Measurements from ENCODE around the gene TENM4. TPM values are rescaled to one million over a fixed set of nuclear protein-coding genes. Genes with fewer than 3 reads are reported as not detected.

The TENM4 gene
- total RNA-seq, 4 donors from 2014 or later, result 0.02 to 0.82 (median 0.23) TPM

DNA sequence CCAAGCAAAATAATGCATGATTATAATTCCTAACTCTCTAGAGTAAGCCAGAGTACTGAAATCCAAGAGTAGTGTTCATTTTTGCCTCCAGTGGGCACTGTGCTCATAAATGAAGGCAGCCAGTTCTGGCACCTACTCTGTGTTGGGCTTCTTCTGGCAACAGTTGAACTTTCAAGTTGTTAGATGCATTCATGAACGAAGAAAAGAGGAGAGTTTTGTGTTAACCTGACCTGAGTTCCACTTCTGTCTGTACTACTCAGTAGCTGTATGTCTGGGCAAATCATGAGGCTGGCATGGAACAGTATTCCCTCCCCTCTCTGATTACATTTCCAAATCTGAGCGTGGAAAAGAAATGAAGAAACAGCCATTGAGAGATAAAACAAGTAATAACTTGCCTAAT, 20.3 kb upstream of the TENM4 start:
- Histone ChIP-seq H3K36me3 (no peaks in the 10 kb centered on the region), H3K27me3 (no peaks in the 10 kb centered on the region), H3K4me3 (no peak overlapping the region), H3K4me1 (no peaks in the 10 kb centered on the region), H3K9me3 (no peaks in the 10 kb centered on the region), H3K27ac (no peak overlapping the region)
- no peak for ATAC-seq
- no peak for DNase-seq
- TF ChIP-seq, protein P1, sequence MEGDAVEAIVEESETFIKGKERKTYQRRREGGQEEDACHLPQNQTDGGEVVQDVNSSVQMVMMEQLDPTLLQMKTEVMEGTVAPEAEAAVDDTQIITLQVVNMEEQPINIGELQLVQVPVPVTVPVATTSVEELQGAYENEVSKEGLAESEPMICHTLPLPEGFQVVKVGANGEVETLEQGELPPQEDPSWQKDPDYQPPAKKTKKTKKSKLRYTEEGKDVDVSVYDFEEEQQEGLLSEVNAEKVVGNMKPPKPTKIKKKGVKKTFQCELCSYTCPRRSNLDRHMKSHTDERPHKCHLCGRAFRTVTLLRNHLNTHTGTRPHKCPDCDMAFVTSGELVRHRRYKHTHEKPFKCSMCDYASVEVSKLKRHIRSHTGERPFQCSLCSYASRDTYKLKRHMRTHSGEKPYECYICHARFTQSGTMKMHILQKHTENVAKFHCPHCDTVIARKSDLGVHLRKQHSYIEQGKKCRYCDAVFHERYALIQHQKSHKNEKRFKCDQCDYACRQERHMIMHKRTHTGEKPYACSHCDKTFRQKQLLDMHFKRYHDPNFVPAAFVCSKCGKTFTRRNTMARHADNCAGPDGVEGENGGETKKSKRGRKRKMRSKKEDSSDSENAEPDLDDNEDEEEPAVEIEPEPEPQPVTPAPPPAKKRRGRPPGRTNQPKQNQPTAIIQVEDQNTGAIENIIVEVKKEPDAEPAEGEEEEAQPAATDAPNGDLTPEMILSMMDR (IDR thresholded peaks at IDR 0.05 in 4 of 5, conservative IDR thresholded peaks at IDR 0.05 in 1 of 5), result no peak
- intact Hi-C loops (cut with DNase I; ENCODE audit: low total_unique reads), result no loop called here
- in situ Hi-C loops (cut with MboI; ENCODE audit: low sequenced_read_pairs in 4 of 4), result no loop called here

DNA sequence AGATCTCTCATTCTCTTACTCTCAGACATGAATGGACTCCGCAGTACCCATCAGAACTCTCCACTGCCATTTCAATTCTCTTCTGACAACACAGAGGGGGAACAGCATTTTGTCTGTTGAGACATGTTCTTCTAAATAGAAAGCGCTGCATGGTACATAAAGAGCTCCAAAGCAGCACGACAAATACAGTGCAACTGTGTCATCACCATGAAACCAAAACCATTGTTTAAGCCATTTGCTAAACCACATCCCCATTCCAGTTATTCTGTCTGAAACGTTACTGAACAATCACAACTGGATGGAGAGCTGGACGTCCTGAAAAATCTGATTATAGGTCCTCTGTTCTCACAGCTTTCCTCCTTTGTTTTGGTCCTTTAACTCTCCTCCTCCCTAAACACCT, 17.9 kb upstream of the TENM4 start:
- no peaks in the 10 kb centered on the region for H3K27me3 ChIP-seq
- in situ Hi-C loops (cut with MboI; ENCODE audit: low sequenced_read_pairs in 4 of 4), result no loop called here
- intact Hi-C loops (cut with DNase I; ENCODE audit: low total_unique reads), result no loop called here
- no peaks in the 10 kb centered on the region for H3K9me3 ChIP-seq
- H3K4me3 ChIP-seq, result no peak overlapping the region
- no peak overlapping the region for H3K27ac ChIP-seq
- DNase-seq (no peak), ATAC-seq (no peak)
- TF ChIP-seq, protein P1 (IDR thresholded peaks at IDR 0.05 in 4 of 5, conservative IDR thresholded peaks at IDR 0.05 in 1 of 5), result no peak
- TF ChIP-seq POLR2A (IDR thresholded peaks at IDR 0.05), result no peak
- no peaks in the 10 kb centered on the region for H3K36me3 ChIP-seq
- no peaks in the 10 kb centered on the region for H3K4me1 ChIP-seq

DNA sequence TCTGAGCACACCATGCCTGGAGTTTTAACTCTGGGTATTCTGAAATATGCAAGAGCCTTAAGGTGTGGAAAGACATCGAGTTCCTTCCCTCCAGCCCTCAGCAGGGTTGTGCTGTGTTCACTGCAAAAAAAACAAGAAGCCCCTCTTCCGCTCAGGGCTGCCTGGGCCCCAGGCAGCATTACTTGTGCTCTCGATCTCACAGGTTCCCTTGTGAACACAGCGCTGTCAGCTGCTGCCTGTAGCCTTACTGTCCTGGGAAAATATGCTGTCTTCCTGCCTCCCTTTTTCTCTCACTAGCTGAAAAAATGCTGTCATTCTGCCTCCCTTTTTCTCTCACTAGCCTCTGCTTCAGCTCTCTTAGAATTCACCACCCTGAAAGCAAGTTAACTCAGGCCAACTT, 15.7 kb upstream of the TENM4 start:
- Histone ChIP-seq H3K4me3 (no peak overlapping the region), H3K36me3 (no peaks in the 10 kb centered on the region), H3K4me1 (no peaks in the 10 kb centered on the region), H3K27me3 (no peaks in the 10 kb centered on the region), H3K9me3 (no peaks in the 10 kb centered on the region), H3K27ac (no peak overlapping the region)
- in situ Hi-C loops (cut with MboI; ENCODE audit: low sequenced_read_pairs in 4 of 4) (no loop called here), intact Hi-C loops (cut with DNase I; ENCODE audit: low total_unique reads) (no loop called here)
- ATAC-seq (no peak), DNase-seq (no peak)
- no peak for TF ChIP-seq POLR2A (IDR thresholded peaks at IDR 0.05)
- TF ChIP-seq, protein P1 (IDR thresholded peaks at IDR 0.05 in 4 of 5, conservative IDR thresholded peaks at IDR 0.05 in 1 of 5), result no peak

DNA sequence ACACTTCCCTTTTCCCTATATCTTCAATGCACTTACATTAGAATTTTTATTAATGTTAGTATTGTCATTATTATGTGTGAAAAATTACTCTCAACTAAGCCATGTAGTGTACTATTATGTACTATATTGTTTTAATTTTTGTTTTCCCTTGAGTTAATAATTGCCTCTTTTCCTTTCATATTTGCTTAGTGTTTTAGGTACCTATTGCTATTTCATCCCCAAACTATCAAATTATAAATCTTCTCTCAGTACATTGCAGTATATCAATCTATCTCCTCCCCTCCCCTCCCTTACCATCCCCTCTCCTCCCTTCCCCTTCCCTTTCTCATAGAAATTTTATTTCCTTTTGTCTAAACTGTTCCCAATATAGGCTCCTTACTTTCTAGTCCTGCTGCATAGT, 12.8 kb upstream of the TENM4 start:
- in situ Hi-C loops (cut with MboI; ENCODE audit: low sequenced_read_pairs in 4 of 4) (no loop called here), intact Hi-C loops (cut with DNase I; ENCODE audit: low total_unique reads) (no loop called here)
- DNase-seq (no peak), ATAC-seq (no peak)
- Histone ChIP-seq H3K27ac (no peak overlapping the region), H3K4me1 (no peaks in the 10 kb centered on the region), H3K36me3 (no peaks in the 10 kb centered on the region), H3K9me3 (no peaks in the 10 kb centered on the region), H3K4me3 (no peak overlapping the region), H3K27me3 (no peaks in the 10 kb centered on the region)
- TF ChIP-seq, protein P1 (IDR thresholded peaks at IDR 0.05 in 4 of 5, conservative IDR thresholded peaks at IDR 0.05 in 1 of 5), result no peak
- TF ChIP-seq POLR2A (IDR thresholded peaks at IDR 0.05), result no peak

DNA sequence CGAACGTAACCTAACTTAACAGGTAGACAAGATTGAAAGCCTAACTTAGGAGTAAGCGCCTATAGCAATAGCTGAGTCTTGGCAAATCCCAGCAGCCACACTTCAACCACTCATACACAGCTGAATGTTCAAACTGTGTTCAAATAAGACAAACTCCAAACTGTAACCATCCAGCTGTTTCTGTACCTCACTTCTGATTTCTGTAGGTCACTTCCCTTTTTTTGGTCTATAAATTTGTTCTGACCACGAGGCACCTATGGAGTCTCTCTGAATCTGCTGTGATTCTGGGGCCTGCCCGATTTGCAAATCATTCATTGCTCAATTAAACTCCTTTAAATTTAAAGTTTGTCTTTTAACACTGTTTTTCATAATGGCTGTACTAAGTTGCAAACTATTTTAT, 8.2 kb upstream of the TENM4 start:
- ATAC-seq (no peak), DNase-seq (no peak)
- Histone ChIP-seq H3K4me1 (no peaks in the 10 kb centered on the region), H3K4me3 (no peak overlapping the region), H3K27me3 (peaks cover 0 to 6% (median 5%) of the 10 kb centered on the region in 3 donors), H3K27ac (no peak overlapping the region), H3K36me3 (no peaks in the 10 kb centered on the region), H3K9me3 (no peaks in the 10 kb centered on the region)
- in situ Hi-C loops (cut with MboI; ENCODE audit: low sequenced_read_pairs in 4 of 4) (no loop called here), intact Hi-C loops (cut with DNase I; ENCODE audit: low total_unique reads) (no loop called here)
- no peak for TF ChIP-seq POLR2A (IDR thresholded peaks at IDR 0.05)
- TF ChIP-seq, protein P1 (IDR thresholded peaks at IDR 0.05 in 4 of 5, conservative IDR thresholded peaks at IDR 0.05 in 1 of 5), result no peak

All from gastrocnemius medialis (tissue), 4 donors.